Measurements from ENCODE around the gene JARID2.

The JARID2 gene

DNA sequence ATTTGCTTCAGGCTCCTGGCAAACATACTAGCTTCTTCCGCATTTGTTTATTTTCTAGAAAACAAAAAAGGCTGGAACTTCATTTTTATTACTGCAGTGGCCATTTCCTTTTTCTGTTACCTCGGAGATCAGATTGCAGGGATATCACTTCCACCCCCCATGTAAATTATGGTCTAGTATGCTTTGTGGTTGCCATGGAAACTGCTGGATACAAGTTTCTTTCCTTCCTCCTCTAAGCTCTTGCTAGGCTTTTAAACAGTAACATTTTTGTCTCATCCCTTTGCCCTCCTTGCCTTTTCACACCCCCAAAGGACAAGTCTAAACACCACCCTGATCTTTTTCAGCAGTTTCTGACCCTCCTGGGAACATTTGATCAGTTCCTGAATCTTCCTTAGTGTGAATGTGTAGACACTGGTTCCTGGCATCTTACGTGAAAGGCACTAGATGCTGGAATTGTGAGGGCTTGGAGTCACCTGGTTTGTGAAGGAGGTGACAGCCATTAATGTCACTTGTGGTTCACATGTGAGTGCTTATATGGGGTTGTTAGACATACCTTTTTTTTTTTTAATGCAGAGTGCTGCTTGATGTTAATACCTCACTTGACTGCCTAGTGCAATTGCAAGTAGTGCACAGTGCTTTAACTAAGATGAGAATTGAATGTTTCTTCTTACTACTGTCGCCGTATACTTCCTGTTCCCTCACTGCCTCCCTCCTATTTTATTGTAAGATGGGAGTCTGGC lies 181.6 kb downstream of the JARID2 start:
- no peak for DNase-seq

DNA sequence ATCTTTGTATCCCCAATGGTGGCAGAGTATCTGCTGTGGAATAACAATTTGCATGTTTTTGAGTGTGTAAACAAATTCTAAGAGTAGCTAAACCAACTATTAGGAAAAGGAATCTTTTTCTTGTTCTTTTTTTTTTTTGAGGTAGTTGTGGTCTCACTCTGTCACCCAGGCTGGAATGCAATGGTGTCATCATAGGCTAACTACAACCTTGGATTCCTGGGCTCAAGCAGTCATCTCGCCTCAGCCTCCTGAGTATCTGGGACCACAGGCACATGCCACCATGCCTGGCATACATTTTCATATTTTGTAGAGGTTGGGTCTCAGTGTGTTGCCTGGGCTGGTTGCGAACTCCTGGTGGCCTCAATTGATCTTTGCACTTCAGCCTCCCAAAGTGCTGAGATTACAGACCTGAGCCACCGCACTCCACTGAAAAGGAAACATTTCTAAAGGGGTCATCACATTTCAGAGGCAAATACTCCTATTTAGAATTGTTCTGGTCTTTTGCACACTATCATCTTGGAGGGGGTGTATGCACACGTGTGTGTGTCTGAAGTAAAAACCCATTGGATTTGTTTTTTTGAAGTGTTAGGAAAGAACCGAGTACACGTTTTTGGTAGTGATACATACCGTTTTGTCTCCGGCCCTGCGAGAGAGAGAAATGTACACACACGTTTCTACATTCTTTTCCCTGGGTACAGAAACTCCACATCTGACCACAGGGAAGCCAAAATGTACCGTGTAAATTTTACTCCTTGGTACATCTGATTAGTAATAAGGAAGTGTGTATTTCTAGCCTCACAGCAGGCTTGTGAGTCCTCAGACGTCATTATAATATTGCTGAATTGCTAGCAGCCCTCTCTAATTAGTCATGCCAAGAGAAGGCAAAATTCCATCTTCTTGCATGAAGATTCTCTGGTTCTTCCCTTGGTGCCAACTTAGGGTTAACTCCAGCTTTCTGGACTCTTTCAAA lies 183.6 kb downstream of the JARID2 start:
- DNase-seq = no peak

DNA sequence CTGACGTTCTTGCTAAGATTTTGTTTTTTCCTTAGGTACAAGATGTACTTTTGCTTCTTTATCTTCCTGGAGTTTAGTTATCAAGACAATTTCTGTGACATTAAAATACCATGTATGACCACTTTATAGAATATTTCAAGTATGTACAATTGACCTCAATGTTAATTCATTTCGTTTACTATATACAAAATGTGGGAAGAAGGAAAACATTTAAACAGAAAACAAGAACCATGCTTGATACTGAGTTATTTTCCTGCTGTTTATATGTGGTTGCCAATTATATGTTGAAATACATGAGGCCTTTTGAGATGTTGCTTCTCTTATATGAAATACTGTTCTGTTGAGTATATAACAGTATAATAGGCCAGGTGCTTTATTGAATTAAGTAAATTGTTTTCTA lies 184.3 kb downstream of the JARID2 start:
- DNase-seq = no peak

DNA sequence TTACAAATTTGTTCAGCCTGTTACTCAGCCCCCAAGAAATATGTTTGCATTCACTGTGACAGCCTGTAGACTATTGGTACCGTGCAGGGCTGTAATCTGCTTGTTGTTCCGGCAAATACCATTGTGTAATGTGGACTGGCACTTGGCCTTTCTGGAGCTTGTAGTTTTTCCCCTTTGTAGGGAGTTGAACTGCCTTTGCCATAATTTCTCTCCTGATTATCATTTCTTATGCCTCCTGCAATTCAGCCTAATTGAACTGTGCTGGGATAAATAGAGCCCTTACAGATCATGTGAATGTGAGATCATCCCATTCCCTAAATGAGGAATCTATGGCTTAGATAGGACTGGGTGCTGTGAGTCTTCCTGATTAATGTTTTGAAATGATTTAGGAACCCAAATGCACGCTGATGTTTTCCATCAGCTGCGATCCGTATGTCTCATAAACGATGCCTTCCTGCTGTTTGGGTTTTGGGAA lies 185.1 kb downstream of the JARID2 start:
- DNase-seq = no peak

DNA sequence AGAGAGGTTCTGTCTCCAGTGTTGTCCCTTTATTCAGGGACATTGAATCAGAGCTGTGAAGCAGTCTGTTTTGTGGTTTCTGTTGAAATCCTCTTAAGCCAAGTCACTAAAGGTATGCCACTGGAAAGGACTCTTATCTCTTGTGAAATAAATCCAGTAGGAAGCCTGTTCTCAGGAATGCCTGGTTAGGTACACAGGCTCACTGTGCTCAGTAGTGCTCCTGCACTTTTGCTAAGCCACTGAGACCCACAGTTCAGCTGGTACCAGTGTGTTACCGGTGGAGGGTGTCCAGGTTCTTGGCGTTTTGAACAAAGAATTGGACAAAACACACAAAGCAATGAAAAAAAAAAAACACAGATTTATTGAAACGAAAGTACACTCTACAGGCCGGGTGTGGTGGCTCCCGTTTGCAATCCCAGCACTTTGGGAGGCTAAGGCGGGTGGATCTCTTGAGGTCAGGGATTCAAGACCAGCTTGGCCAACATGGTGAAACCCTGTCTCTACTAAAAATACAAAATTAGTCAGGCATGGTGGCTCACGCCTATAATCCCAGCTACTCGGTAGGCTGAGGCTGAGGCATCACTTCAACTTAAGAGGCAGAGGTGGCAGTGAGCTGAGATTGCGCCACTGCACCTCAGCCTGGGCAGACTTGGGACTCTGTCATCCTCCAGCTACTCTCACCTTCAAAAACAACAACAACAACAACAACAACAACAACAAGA lies 186.1 kb downstream of the JARID2 start:
- no peak for DNase-seq

DNA sequence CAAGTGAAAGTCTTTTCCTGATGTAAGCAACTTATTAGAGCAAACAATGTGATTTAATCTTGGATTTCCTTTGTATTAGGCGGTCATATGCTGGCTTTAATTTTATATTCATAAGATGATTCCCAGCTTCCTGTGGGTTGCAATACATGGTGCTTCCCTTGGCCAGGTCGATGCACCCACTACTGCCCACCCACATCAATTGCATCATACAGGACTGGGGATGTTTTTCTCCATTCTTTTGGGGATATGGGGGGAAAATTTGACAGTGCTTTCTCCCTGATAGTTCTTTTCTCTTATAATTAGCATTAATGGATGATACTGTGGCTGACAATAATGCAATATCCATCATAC lies 187.6 kb downstream of the JARID2 start:
- DNase-seq = no peak

DNA sequence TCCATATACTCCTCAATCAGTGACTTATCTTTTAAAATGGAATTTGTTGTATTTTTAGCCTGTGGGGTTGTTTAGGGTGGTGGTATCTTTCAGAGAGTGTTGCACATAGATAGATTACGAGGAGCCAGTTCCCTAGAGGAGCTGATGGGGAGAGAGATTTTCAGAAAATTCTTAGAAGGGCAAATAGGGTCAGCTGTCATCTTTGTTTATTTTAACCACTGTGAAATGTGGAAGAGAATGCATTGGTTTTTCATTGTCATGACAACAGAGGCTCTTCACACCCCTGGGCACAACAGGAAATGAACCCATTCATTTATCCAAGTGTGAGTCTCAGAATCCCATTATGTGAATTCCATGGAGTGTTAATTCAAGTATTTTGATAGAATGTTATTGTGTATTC lies 188.4 kb downstream of the JARID2 start:
- DNase-seq = no peak

DNA sequence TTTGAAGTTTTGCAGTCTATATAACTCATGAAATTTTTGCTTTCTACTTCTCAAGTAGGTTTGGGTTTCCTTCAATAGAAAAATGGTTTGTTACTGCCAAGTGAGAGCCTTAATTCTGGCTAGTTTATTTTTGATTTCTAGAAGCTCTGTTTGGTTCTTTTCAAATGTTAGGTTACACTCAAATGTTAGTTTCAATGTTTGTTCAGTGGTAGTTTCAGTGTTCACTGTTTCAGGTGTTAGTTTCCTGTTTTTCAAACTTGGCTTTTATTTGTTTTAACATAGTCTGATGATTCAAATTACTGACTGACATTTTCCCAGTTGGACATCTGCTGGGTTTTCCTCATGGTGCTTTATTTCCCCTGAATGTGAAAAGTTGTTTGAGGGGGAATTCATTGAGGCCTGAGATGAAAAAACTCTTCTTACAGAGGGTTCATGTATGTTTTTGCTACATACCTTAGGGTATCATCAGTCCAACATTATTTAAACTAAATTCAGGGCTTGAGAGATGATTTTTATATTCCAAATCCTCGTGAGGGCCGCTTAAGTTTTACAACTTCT lies 189.0 kb downstream of the JARID2 start:
- no peak for DNase-seq

DNA sequence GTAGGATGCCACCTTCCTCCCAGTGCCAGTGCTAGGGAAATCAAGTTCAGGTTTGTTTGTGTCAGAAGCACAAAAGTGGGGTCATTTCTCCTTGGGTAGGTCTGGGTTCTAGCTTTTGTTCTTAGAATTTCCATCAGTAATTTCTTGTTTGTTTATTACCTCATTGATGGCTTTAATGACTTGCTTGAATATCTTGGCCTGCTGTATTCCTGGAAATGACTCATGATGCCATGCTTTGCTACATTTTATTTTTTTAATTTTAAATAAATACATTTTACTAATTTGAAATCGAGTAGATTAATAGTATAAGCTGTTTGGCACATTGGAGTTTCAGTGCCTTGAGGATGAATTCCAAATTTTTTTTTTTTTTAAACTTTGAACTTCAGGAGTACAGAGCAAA lies 189.6 kb downstream of the JARID2 start:
- no peak for DNase-seq

DNA sequence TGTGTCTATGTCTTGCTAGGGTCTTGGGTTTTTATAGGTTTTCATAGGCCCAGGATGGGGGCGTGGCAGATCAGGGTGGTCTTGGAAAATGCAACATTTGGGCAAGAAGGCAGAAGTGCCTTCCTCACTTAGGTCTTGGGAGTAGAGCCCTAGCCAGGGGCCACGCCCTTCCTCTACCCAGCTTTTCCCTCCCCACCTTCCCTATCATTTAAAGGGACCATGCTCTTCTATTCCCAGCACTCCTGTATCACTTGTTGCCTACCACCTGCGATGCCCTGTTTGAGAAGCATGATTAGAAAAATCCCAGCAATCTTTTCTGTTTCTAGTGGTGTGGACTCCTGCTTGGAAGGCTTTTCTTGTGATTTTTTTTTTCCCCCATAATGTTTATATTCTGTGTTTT lies 190.6 kb downstream of the JARID2 start:
- DNase-seq = no peak

DNA sequence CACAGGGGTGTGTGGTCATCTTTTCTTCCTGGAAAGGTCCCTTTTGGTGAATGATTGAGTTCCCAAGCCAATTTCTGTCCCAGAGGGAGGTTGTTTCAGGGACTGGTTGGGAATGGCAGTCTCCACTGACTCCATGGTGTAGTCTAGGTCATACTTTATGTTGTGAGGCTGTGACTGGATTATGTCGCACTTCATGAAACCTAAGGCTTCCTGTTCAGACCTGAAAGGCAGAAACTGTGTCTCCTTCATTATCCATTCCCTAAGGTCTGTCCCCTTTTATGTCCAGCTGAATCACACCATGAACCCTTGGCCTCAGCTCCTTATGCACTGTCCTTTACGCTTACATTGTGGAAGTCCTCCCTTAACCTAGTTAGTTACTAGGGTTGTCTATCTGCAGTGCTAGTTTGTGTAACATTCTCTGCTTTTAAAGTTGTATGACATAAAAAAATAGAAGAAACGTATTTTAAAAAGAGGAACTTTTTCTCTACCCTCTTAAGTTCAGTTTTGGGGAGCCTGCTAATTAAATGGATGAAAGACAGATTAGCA lies 191.3 kb downstream of the JARID2 start:
- no peak for DNase-seq

DNA sequence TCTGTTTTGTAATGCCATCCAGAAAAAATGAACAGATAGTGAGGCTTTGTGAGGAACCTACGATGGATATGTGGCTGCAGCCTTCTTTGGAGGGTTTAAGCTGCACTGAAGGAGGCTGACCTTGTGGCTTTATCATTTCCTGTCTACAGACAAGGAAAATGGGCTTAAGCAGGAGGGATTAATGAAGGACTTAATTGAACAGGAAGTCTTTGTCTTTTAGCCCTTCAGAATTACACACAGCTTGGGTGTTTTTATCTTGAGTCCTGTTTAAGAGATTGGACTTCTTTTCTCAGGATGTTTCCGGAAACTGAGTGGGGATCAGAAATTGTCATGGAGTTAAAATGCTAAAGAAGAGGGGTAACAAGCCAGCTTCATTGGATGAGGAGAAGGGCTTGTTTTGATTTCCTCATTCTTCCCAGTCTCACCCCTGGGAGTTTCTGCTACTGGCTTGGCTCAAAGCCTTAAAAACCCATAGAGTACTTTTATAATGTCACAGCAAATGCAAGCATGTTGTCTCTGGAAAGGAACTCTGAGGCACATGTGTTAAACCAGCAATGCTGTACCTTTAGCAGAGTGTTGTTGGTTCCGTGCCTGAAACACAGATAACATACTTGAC lies 193.6 kb downstream of the JARID2 start:
- DNase-seq = no peak

DNA sequence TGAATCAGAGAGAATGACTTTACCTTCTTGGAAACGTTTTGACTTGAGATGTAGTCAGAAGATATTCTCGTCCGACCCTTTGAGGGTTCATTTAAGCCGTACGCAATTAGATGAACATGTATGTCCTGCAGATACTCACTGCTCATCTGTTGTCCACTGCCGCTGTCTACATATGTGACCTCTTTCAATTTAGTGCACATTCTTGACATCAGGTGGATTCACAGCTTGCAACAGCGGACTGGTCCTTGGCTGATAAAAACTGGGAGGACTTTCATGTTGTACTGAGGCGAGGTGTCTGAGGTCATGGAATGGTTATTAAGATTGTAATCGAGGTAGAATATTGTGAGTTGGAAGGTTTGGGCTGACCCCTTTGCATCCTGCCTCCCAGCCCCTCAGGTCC lies 194.2 kb downstream of the JARID2 start:
- DNase-seq = no peak

DNA sequence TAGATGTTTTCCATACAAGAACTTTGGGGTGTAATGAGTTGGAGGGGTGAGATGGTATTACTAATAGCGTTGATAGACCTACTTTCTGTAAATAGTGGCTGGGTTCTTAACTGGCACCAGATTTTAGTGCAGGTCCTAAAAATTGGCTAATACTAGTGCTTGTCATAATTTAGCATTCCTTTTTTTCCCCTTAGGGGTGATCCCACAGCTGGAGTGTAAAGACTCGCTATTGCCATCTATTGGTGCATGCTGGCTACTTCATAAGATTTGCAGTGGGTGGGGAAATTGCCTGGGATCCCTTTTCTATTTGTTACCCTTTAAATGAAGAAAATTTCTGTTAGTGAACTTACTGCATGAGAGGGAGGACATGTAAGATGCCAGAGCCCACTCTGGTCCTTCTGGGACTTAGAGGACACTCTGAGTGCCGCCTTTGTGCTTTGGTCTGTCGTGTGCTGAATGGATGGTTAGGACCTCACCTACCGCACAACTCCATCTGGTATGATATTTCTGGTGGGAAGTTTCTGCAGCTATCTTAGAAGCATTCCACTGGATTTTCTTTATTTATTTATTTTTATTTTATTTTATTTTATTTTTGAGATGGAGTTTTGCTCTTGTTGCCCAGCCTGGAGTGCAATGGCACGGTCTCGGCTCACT lies 195.5 kb downstream of the JARID2 start:
- no peak for DNase-seq

DNA sequence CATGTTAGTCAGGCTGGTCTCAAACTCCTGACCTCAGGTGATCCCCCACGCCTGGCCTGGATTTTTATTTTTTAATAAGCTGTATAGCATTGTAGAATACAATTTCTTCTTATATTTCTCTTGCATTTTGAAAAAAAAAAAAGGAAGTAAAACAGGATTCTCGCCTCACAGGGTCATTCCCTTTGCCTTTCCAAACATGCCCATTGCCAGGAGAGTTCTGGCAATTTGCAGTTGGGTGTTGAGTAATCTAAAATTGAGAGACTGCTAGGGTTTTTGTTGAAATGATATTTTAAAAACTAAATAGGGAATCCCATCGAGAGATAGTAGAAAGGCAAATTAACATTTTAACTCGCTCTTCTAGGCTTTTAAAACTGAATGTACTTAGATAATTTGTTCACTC lies 196.1 kb downstream of the JARID2 start:
- no peak for DNase-seq

DNA sequence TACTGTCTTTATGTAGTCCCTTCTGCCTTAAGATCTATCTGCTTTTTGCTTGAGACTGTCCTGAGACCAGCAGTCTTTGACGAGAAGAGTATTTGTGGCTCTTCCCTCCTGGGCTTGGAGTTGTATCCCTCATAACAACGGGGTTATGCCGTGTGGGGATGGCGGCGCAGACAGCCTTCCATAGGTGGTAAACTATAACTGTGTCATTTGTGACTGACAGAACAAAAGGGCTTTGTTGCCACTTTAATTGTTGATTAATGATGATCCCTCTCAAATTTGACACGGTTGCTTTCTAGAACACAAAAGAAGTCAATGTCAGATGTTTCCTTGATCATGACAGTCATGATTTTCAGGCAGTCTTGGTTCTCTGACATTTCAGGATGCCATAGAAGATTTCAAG lies 196.6 kb downstream of the JARID2 start:
- no peak for DNase-seq

DNA sequence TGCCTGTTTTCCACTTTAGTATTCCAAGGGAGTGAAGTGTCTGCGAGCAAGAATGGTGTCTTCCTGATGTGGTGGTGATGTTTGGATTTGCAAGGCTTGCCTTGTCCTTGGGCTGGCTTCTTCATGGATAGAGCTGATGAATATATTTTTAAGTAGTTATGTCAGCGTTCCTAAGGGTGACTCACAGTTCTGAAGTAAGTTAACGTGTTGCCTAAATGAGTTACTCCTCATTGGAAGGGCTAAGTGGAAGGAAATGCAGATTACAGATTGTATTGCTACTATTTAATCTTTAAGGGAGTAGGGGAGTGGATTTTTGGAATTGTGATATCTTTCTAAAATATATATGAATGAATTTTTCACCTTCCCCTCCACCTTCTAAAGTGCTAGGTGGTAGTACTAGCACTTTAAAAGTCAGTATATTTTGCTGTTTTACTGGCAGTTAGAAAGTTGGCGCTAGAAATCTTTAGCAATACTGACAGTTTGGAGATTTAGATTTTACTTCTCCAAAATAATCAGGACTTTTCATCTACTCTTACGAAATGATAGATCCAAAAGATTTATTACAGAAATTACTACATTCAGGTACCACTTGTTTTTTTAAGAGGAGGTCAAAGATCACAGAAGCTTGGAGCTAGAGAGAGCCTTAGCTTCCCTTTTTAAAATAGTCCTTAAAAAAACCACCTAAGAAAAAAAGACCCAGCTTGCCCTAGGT lies 197.4 kb downstream of the JARID2 start:
- DNase-seq = no peak

DNA sequence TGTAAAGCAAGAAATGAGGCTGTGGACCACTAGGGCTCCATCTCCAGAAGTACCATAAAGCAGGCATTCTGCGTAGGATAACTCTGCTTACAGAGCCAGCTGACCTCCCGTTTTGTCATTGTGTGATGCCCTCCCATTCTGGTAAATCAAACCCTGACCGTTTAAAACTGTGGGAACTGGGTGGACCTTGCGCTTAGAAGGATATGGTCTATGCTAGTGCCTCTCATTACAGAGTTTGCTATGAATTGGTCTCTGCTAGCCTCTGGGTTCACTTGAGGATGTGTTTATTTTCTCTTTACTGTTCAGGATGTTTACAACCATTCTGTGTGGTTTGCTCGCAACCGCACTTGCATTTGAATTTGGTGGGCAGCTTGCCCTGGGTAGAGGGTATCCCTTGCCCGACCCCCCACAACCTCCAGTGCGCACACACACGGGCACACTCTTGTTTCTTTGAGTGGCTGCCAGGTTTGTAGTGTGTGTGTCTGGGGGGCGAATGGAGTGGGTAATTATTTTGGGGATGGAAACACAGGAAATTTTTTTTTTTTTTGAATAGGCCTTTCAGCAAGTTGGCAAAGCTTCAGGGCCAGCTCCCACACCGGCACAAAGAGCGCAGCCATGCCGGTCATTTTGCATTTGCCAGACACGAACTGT lies 198.3 kb downstream of the JARID2 start:
- DNase-seq = no peak

DNA sequence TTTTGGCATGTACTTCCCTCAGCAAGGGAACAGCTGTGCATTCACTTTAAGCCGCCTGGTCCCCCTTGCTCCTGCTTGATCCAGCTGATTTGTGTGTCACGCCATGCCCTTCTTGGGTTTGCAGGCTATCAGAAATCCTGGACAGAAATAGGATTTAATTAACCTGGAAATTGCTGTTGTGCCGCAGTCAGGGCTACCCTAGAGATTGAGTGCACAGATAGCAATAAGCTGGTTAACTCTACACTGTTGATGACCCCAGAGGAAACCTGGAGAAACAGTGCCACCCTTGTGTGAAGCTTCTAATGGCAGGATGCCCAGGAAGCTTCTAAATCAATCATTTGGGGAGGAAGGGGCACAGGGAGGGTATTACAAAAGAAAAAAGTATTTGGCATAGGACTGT lies 199.0 kb downstream of the JARID2 start:
- DNase-seq = no peak

DNA sequence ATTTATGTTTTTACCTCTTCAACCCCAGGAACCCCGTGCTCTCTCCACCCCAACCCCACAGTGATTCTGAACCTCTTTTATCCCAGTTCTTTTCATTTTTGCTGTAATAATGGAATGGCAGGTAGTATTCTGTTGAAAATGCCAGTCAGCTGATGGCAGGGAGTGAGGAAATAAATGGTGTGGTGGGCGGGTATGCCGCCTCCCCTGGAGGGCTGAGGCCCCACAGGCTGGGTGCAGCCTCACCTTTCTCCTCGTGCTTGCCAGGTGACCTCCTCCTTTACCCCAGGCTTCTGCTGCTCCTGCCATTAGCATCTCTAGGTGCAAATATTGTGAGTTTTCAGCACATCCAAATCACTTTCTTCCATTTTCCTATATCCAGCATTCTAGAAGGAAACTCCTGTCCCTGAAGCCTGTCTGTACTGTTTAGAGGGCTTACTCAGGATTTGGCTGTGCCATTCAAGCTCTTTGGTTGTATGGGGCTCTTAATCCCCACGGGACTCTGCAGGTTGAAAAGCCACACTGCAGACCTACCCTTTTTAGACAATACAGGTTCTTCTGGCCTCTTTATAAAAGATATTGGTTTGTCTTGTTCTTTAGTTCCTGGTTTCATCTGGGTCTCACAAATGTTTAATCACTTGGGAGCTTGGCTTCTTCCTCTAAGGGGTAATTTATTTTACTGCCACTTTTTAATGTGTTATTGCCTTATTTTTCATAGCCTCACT lies 201.8 kb downstream of the JARID2 start:
- no peak for DNase-seq
